Caco-2 (cell line): Measurements from ENCODE around the gene DCPS. TPM values are rescaled to one million over a fixed set of nuclear protein-coding genes. Genes with fewer than 3 reads are reported as not detected.
"Not testable (repeated sequence)": the region's sequence is repeated elsewhere in the genome, so short reads cannot be mapped to it uniquely, and the experiment has no call there.

ENCODE experiments used
- Bru-seq: library from RNA; stranded (reverse); fragments of 400-500 nt; gene quantifications from one replicate; lab custom pipeline; 2021; lab: Mats Ljungman, UMichigan
- BruChase-seq, 2 experiments: library from RNA; stranded (reverse); fragments of 400-500 nt; gene quantifications; one replicate each; lab custom pipeline; 2021; lab: Mats Ljungman, UMichigan
- BruUV-seq: library from RNA; stranded (reverse); fragments of 400-500 nt; replicated peaks from 2 replicates; lab custom pipeline; 2021; lab: Mats Ljungman, UMichigan
- CTCF ChIA-PET: fragments of 300-600 bp; sonication (Branson Sonifier 250); formaldehyde crosslinking; loops from one replicate; lab custom pipeline; 2022; ENCODE audit warnings: antibody characterized with exemption; lab: Charles Lee
- POLR2A ChIA-PET: fragments of 300-600 bp; sonication (Branson Sonifier 250); formaldehyde crosslinking; loops from one replicate; lab custom pipeline; 2022; ENCODE audit warnings: antibody characterized with exemption; lab: Charles Lee
- DNase-seq, 2 experiments: peaks; one replicate each; pipeline versions ENCODE4 v3.0.0 to v3.0.0-alpha.2; 2020 to 2022
- H3K27me3 ChIP-seq: replicated peaks from 2 replicates; pipeline ENCODE4 v1.6.0; 2011; ENCODE audit warnings: low read length; ENCODE audit not compliant: control insufficient read depth, insufficient read depth
- H3K36me3 ChIP-seq: 2 replicates; pipeline ENCODE4 v1.5.1; 2011; ENCODE audit warnings: low read length; ENCODE audit not compliant: control insufficient read depth, insufficient read depth
- H3K4me1 ChIP-seq: fragments of 250-450 bp; sonication (Bioruptor Pico); 2 replicates; pipeline ENCODE4 v1.5.1; 2020; ENCODE audit warnings: mild to moderate bottlenecking
- H3K4me3 ChIP-seq: 2 replicates; pipeline ENCODE4 v1.5.1; 2011; ENCODE audit warnings: low read depth, mild to moderate bottlenecking, control low read depth, low read length
- H3K9me3 ChIP-seq: fragments of 250-450 bp; sonication (Bioruptor Pico); 2 replicates; pipeline ENCODE4 v1.5.1; 2020; ENCODE audit warnings: mild to moderate bottlenecking, moderate library complexity
- H3K27ac Mint-ChIP-seq: one replicate; pipeline ENCODE4 v1.8.0; 2022; ENCODE audit warnings: mixed read lengths; ENCODE audit not compliant: unreplicated experiment
- H3K27me3 Mint-ChIP-seq: one replicate; pipeline ENCODE4 v1.8.0; 2022; ENCODE audit warnings: mixed read lengths; ENCODE audit not compliant: insufficient read depth, unreplicated experiment
- H3K36me3 Mint-ChIP-seq: one replicate; pipeline ENCODE4 v1.8.0; 2022; ENCODE audit warnings: mild to moderate bottlenecking, mixed read lengths; ENCODE audit not compliant: insufficient read depth, unreplicated experiment
- H3K4me1 Mint-ChIP-seq: one replicate; pipeline ENCODE4 v1.8.0; 2022; ENCODE audit warnings: low read depth, mixed read lengths; ENCODE audit not compliant: unreplicated experiment
- H3K4me3 Mint-ChIP-seq: one replicate; pipeline ENCODE4 v1.8.0; 2022; ENCODE audit warnings: mild to moderate bottlenecking, moderate library complexity, mixed read lengths; ENCODE audit not compliant: unreplicated experiment
- H3K9me3 Mint-ChIP-seq: one replicate; pipeline ENCODE4 v1.8.0; 2022; ENCODE audit warnings: mixed read lengths; ENCODE audit not compliant: unreplicated experiment
- CTCF ChIP-seq, 2 experiments: fragments of 200-600 bp in 1 of 2; IDR thresholded peaks; 1 replicate in 1 of 2; 2 replicates in 1 of 2; pipeline versions ENCODE4 v1.5.1 to v1.8.0; 2011 to 2022; ENCODE audit warnings: antibody characterized with exemption in 1 of 2, control low read depth in 1 of 2, inconsistent platforms in 1 of 2, low read depth in 1 of 2, low read length in 1 of 2, mild to moderate bottlenecking in 1 of 2, moderate library complexity in 1 of 2; ENCODE audit not compliant: insufficient read depth in 1 of 2, severe bottlenecking in 1 of 2, unreplicated experiment in 1 of 2
- intact Hi-C: fragments of 100-400 bp; cut with micrococcal nuclease; formaldehyde crosslinking; loops from one replicate; pipeline ENCODE4 v1.10.0; 2022; ENCODE audit not compliant: unreplicated experiment
- long read RNA-seq: library from polyadenylated mRNA; stranded (forward); transcript quantifications from one replicate; pipeline ENCODE4 v2.0.0, GENCODE V29; 2022
- total RNA-seq: library from RNA; stranded (reverse); gene quantifications from 2 replicates; pipeline ENCODE4 v1.2.3, GENCODE V29; 2022

Gene DCPS
- total RNA-seq (40.2 and 40.4 TPM in 2 replicates), Bru-seq, nascent RNA (percentile 68 among the genes with signal in this experiment), BruChase-seq, experiment 1, labeled RNA remaining after a 2-hour chase (percentile 64 among the genes with signal in this experiment), BruChase-seq, experiment 2, labeled RNA remaining after a 6-hour chase (percentile 70 among the genes with signal in this experiment)
- long read RNA-seq, transcript DCPS-201 (6 exons, 1,479 nt): major isoform, 14 of 16 reads
- long read RNA-seq, partial matches to known transcripts: 0 of 16 reads
- long read RNA-seq, other reads (novel, unspliced or antisense): 2 of 16 reads

GRCh38 chr11:126303623-126304456 lies at the start of gene DCPS:
DCPS (plus strand) TSS chr11:126304060; CDS start chr11:126304081, 21 bp downstream.
- no peaks in the 10 kb centered on the region for H3K27me3 Mint-ChIP-seq
- peak; percentile 94 to 99 for DNase-seq
- H3K36me3 Mint-ChIP-seq: peaks cover 61% of the 10 kb centered on the region
- H3K4me3 ChIP-seq: peak within 1 kb of the TSS; percentile 83
- no peaks in the 10 kb centered on the region for H3K27me3 ChIP-seq
- H3K4me1 ChIP-seq: 0 out of 2 replicates have a peak, but pooled peaks cover 4% of the 10 kb centered on the region
- ChIA-PET CTCF (interaction anchor here (0.5 to 1.1 kb wide), 5 partner anchors 34 to 177 kb away, joined by 3 to 6 read pairs (median 4); partner anchors contain the start of gene ST3GAL4), POLR2A (interaction anchor here (0.6 to 1.0 kb wide), 4 partner anchors 35 to 1467 kb away, joined by 3 to 9 read pairs (median 6); partner anchors contain the start of genes FOXRED1, PUS3, SRPRA and ST3GAL4)
- no TSS peak for BruUV-seq
- peaks cover 2% of the 10 kb centered on the region; the same call in 1 of the 2 replicates for H3K36me3 ChIP-seq
- no peaks in the 10 kb centered on the region for H3K9me3 ChIP-seq
- intact Hi-C loops: loop anchor here (1.0 kb wide), 2 partner anchors 21 to 35 kb away; partner anchors contain the start of genes FOXRED1 and TIRAP
- TF ChIP-seq CTCF (IDR thresholded peaks at IDR 0.05; ENCODE audit: insufficient read depth in 1 of 2, low read depth in 1 of 2, low read length in 1 of 2, severe bottlenecking in 1 of 2, unreplicated experiment in 1 of 2): no peak
- H3K4me1 Mint-ChIP-seq: peaks cover 12% of the 10 kb centered on the region
- peak within 1 kb of the TSS; percentile 97 for H3K27ac Mint-ChIP-seq
- H3K9me3 Mint-ChIP-seq: no peaks in the 10 kb centered on the region
- H3K4me3 Mint-ChIP-seq: peak within 1 kb of the TSS; percentile 96

GRCh38 chr11:126254819-126255218 lies 49.0 kb upstream of the DCPS start:
- DNase-seq: no peak
- no peaks in the 10 kb centered on the region for H3K4me1 ChIP-seq
- H3K27me3 Mint-ChIP-seq: no peaks in the 10 kb centered on the region
- no peaks in the 10 kb centered on the region for H3K9me3 Mint-ChIP-seq
- TF ChIP-seq CTCF (IDR thresholded peaks at IDR 0.05; ENCODE audit: insufficient read depth in 1 of 2, low read depth in 1 of 2, low read length in 1 of 2, severe bottlenecking in 1 of 2, unreplicated experiment in 1 of 2): no peak
- no peak overlapping the region for H3K4me3 Mint-ChIP-seq
- intact Hi-C loops: no loop called here
- H3K36me3 ChIP-seq: no peaks in the 10 kb centered on the region
- BruUV-seq: no TSS peak
- H3K9me3 ChIP-seq: no peaks in the 10 kb centered on the region
- no peak overlapping the region for H3K4me3 ChIP-seq
- H3K36me3 Mint-ChIP-seq: peaks cover 88% of the 10 kb centered on the region
- H3K27me3 ChIP-seq: no peaks in the 10 kb centered on the region
- POLR2A ChIA-PET: no interaction called here
- H3K4me1 Mint-ChIP-seq: no peaks in the 10 kb centered on the region
- CTCF ChIA-PET: no interaction called here
- H3K27ac Mint-ChIP-seq: no peak overlapping the region

- H3K36me3 ChIP-seq, H3K27me3 ChIP-seq, H3K9me3 ChIP-seq, H3K4me3 ChIP-seq, H3K27me3 Mint-ChIP-seq, DNase-seq, intact Hi-C loops, BruUV-seq, H3K4me1 Mint-ChIP-seq, H3K4me1 ChIP-seq, H3K4me3 Mint-ChIP-seq, H3K9me3 Mint-ChIP-seq, H3K27ac Mint-ChIP-seq, CTCF ChIA-PET: not testable (repeated sequence)
- POLR2A ChIA-PET: interaction anchor here (0.6 kb wide), 1 partner anchor 18 kb away, joined by 4 read pairs; no protein-coding TSS in a partner anchor
- H3K36me3 Mint-ChIP-seq: peaks cover 88% of the 10 kb centered on the region
Measured at GRCh38 chr11:126255507-126255906, 48.4 kb upstream of the DCPS start.
